ENCODE data around the gene RIC3. TPM values are rescaled to one million over a fixed set of nuclear protein-coding genes. Genes with fewer than 3 reads are reported as not detected.

The RIC3 gene
- total RNA-seq, 1 experiment from 2014 or later, result not detected

DNA sequence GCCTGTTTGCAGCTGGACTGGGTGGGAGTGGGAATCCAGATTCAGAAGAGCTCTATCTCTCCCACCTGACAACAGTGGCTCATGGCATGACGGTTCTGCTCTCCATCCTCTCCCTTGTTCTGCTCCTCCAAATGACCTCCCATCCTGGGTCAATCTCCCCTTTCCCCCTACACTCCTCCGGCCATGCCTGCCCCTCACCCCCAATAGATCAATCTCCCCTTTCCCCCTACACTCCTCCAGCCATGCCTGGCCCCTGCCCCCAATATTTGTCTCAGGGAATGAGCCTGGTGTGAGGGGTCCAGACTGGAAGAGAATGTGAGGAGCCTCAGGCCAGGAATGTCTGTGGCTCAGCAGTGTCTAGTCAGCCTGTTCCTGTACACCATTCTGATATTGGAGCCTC lies 30.9 kb upstream of the RIC3 start:
- intact Hi-C loops (cut with micrococcal nuclease), result no loop called here
- BruUV-seq (replicated peaks), result no TSS peak
- POLR2A ChIA-PET, result no interaction called here

More for the DNA sequence above, 30.9 kb upstream of the RIC3 start:
- no peak for TF ChIP-seq EGR1 (IDR thresholded peaks at IDR 0.05; ENCODE audit: low read depth)
- TF ChIP-seq EZH2 (IDR thresholded peaks at IDR 0.05), result no peak
- no peak for TF ChIP-seq POLR2AphosphoS5 (IDR thresholded peaks at IDR 0.05; ENCODE audit: low read depth, low read length)
- no peak for TF ChIP-seq YY1 (IDR thresholded peaks at IDR 0.05; ENCODE audit: extremely low read depth, insufficient replicate concordance, low read depth, low read length)
- no peak for TF ChIP-seq CEBPB (IDR thresholded peaks at IDR 0.05; ENCODE audit: low read depth)
- TF ChIP-seq, protein P1, sequence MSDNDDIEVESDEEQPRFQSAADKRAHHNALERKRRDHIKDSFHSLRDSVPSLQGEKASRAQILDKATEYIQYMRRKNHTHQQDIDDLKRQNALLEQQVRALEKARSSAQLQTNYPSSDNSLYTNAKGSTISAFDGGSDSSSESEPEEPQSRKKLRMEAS (IDR thresholded peaks at IDR 0.05), result no peak
- TF ChIP-seq, protein P2, sequence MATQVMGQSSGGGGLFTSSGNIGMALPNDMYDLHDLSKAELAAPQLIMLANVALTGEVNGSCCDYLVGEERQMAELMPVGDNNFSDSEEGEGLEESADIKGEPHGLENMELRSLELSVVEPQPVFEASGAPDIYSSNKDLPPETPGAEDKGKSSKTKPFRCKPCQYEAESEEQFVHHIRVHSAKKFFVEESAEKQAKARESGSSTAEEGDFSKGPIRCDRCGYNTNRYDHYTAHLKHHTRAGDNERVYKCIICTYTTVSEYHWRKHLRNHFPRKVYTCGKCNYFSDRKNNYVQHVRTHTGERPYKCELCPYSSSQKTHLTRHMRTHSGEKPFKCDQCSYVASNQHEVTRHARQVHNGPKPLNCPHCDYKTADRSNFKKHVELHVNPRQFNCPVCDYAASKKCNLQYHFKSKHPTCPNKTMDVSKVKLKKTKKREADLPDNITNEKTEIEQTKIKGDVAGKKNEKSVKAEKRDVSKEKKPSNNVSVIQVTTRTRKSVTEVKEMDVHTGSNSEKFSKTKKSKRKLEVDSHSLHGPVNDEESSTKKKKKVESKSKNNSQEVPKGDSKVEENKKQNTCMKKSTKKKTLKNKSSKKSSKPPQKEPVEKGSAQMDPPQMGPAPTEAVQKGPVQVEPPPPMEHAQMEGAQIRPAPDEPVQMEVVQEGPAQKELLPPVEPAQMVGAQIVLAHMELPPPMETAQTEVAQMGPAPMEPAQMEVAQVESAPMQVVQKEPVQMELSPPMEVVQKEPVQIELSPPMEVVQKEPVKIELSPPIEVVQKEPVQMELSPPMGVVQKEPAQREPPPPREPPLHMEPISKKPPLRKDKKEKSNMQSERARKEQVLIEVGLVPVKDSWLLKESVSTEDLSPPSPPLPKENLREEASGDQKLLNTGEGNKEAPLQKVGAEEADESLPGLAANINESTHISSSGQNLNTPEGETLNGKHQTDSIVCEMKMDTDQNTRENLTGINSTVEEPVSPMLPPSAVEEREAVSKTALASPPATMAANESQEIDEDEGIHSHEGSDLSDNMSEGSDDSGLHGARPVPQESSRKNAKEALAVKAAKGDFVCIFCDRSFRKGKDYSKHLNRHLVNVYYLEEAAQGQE (IDR thresholded peaks at IDR 0.05; ENCODE audit: low read depth), result no peak
- TF ChIP-seq SIN3A (IDR thresholded peaks at IDR 0.05; ENCODE audit: low read depth), result no peak
- no peak for TF ChIP-seq SRF (IDR thresholded peaks at IDR 0.05; ENCODE audit: low read depth)
- no peak for TF ChIP-seq ZFX (IDR thresholded peaks at IDR 0.05)
- TF ChIP-seq, protein P3, sequence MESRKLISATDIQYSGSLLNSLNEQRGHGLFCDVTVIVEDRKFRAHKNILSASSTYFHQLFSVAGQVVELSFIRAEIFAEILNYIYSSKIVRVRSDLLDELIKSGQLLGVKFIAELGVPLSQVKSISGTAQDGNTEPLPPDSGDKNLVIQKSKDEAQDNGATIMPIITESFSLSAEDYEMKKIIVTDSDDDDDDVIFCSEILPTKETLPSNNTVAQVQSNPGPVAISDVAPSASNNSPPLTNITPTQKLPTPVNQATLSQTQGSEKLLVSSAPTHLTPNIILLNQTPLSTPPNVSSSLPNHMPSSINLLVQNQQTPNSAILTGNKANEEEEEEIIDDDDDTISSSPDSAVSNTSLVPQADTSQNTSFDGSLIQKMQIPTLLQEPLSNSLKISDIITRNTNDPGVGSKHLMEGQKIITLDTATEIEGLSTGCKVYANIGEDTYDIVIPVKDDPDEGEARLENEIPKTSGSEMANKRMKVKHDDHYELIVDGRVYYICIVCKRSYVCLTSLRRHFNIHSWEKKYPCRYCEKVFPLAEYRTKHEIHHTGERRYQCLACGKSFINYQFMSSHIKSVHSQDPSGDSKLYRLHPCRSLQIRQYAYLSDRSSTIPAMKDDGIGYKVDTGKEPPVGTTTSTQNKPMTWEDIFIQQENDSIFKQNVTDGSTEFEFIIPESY (IDR thresholded peaks at IDR 0.05; ENCODE audit: extremely low read depth, insufficient replicate concordance, low read length), result no peak
- TF ChIP-seq ELF1 (IDR thresholded peaks at IDR 0.05; ENCODE audit: borderline replicate concordance, low read depth), result no peak
- TF ChIP-seq EZH2phosphoT487 (IDR thresholded peaks at IDR 0.05; ENCODE audit: borderline replicate concordance), result no peak
- no peak for TF ChIP-seq JUND (IDR thresholded peaks at IDR 0.05)
- TF ChIP-seq CBX3 (IDR thresholded peaks at IDR 0.05; ENCODE audit: low read depth), result no peak
- CTCF ChIA-PET, result interaction anchor here (0.8 kb wide), 1 partner anchor 15 kb away, joined by 3 read pairs; no protein-coding TSS in a partner anchor
- RAD21 ChIA-PET (ENCODE audit: low non-redundant PET in 1 of 2, low total read pairs in 2 of 2, uncharacterized antibody in 2 of 2, unreplicated experiment in 2 of 2), result no interaction called here
- H3K27me3 ChIP-seq (ENCODE audit: insufficient read depth, low read length), result peaks cover 38% of the 10 kb centered on the region
- H3K9me3 ChIP-seq (ENCODE audit: control insufficient read depth in 1 of 2, insufficient read depth in 1 of 2, low read depth in 1 of 2, low read length in 2 of 2), result no peaks in the 10 kb centered on the region
- no peaks in the 10 kb centered on the region for H4K20me1 ChIP-seq (ENCODE audit: insufficient read depth)
- H3K9me2 ChIP-seq (ENCODE audit: insufficient read depth), result no peaks in the 10 kb centered on the region
- H3K27ac ChIP-seq (ENCODE audit: low read depth, low read length), result no peak overlapping the region
- H3K79me2 ChIP-seq (ENCODE audit: insufficient read depth, low read length), result no peaks in the 10 kb centered on the region
- H3K9ac ChIP-seq (ENCODE audit: low read length), result no peak overlapping the region
- H3K4me1 ChIP-seq (ENCODE audit: control insufficient read depth in 1 of 2, insufficient read depth in 2 of 2, low read length in 2 of 2), result no peaks in the 10 kb centered on the region
- H3K36me3 ChIP-seq (ENCODE audit: control insufficient read depth in 1 of 2, insufficient read depth in 2 of 2, low read length in 2 of 2), result no peaks in the 10 kb centered on the region
- no peak overlapping the region for H2AFZ ChIP-seq (ENCODE audit: low read depth, low read length, poor library complexity, severe bottlenecking)
- ATAC-seq (no peak), DNase-seq (ENCODE audit: low read depth, low spot score) (no peak)
- no peak overlapping the region for H3K4me3 ChIP-seq (replicated peaks in 1 of 2; ENCODE audit: low read depth in 1 of 2, low read length in 2 of 2)
- no peak overlapping the region for H3K4me2 ChIP-seq (ENCODE audit: low read length)
